SU-DHL-6 (cell line): ENCODE results near the gene TDRD15.

Experiments used
- CTCF ChIP-seq: fragments of 200-600 bp; sonication (generic); IDR thresholded peaks from one replicate; pipeline ENCODE4 v1.5.1; 2017; ENCODE audit warnings: antibody characterized with exemption, mild to moderate bottlenecking, low read length, moderate library complexity; ENCODE audit not compliant: insufficient read depth, poor library complexity, severe bottlenecking
- EZH2phosphoT487 ChIP-seq: fragments of 200-600 bp; sonication (generic), shearing (Covaris generic); conservative IDR thresholded peaks from 2 replicates; pipeline ENCODE4 v1.6.1; 2018; ENCODE audit warnings: mild to moderate bottlenecking, antibody characterized with exemption, low read length, moderate library complexity, mixed read lengths

- TF ChIP-seq CTCF (no peak), EZH2phosphoT487 (no peak)
Measured at GRCh38 chr2:21117688-21118087, 6.1 kb upstream of the TDRD15 start.
